Peyer's patch (tissue), 4 donors: ENCODE measurements around the gene RPL5. TPM values are rescaled to one million over a fixed set of nuclear protein-coding genes. Genes with fewer than 3 reads are reported as not detected.

Experiments used
- DNase-seq, 3 donors: peaks; one replicate each; pipeline ENCODE4 v3.0.0-alpha.2; 2017 to 2019
- H3K27ac ChIP-seq, 4 donors: fragments of 200-600 bp; sonication (generic); one replicate each; pipeline ENCODE4 v1.5.1; 2016 to 2019
- H3K27me3 ChIP-seq, 2 donors: fragments of 200-600 bp; sonication (generic); one replicate each; pipeline ENCODE4 v1.5.1; 2019
- H3K36me3 ChIP-seq, 3 donors: fragments of 200-600 bp; sonication (generic); one replicate each; pipeline ENCODE4 v1.5.1; 2016 to 2019
- H3K4me1 ChIP-seq, 4 donors: fragments of 200-600 bp; sonication (generic); one replicate each; pipeline ENCODE4 v1.5.1; 2016 to 2019
- H3K4me3 ChIP-seq, 4 donors: fragments of 200-600 bp; sonication (generic); 1 replicate in 3 of 4; 2 replicates in 1 of 4; pipeline ENCODE4 v1.5.1; 2016 to 2019; ENCODE audit warnings: mild to moderate bottlenecking in 1 of 4
- H3K9me3 ChIP-seq, 4 donors: fragments of 200-600 bp; sonication (generic); one replicate each; pipeline ENCODE4 v1.5.1; 2016 to 2019; ENCODE audit warnings: mild to moderate bottlenecking in 1 of 4
- CTCF ChIP-seq, 6 experiments: fragments of 450-650 bp in 4 of 6; fragments of 200-600 bp in 2 of 6; sonication (generic) in 1 of 6; IDR thresholded peaks; one replicate each; pipeline ENCODE4 v1.5.1; 2017 to 2019; ENCODE audit warnings: antibody characterized with exemption in 6 of 6, mild to moderate bottlenecking in 3 of 6, moderate library complexity in 1 of 6
- POLR2A ChIP-seq, 2 donors: fragments of 450-650 bp; IDR thresholded peaks; one replicate each; pipeline ENCODE4 v1.5.1; 2017; ENCODE audit warnings: antibody characterized with exemption in 2 of 2, mild to moderate bottlenecking in 2 of 2, moderate library complexity in 2 of 2
- total RNA-seq, 4 donors: library from RNA; depleted of rRNA; stranded (reverse); fragments of >200 nt; gene quantifications; one replicate each; pipeline ENCODE4 v1.1.0, GENCODE V29; 2016

Gene RPL5
- total RNA-seq, 4 donors from 2014 or later = 530 to 1,560 (median 801) TPM

DNA sequence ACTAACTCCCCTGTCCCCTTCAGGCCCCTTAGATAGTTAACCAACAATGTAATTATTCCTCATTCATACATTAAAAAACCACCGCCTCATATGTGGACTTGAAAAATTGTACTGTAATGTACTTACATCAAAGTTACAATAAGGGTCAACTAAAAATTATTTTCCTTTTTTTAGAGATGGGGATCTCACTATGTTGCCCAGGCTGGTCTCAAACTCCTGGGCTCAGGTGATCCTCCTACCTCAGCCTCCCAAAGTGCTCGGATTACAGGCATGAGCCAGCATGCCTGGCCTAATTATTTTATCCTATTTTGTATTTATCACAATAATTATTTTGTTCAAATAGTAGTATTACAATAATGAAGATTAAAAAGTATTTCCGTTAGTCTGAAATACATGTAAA lies 12.6 kb downstream of the RPL5 start:
- H3K9me3 ChIP-seq = no peaks in the 10 kb centered on the region
- peaks cover 0 to 51% (median 3%) of the 10 kb centered on the region in 3 donors for H3K36me3 ChIP-seq
- H3K27ac ChIP-seq = no peak overlapping the region
- peaks cover 0 to 3% (median 0%) of the 10 kb centered on the region in 4 donors for H3K4me1 ChIP-seq
- no peak for DNase-seq
- no peak for TF ChIP-seq CTCF (IDR thresholded peaks at IDR 0.05)
- TF ChIP-seq POLR2A (IDR thresholded peaks at IDR 0.05) = no peak
- H3K27me3 ChIP-seq = no peaks in the 10 kb centered on the region
- H3K4me3 ChIP-seq = no peak overlapping the region

GRCh38 chr1:92845908-92846307 lies 14.1 kb downstream of the RPL5 start:
- Histone ChIP-seq H3K27ac (no peak overlapping the region), H3K9me3 (no peaks in the 10 kb centered on the region), H3K36me3 (peaks cover 0 to 41% (median 0%) of the 10 kb centered on the region in 3 donors), H3K27me3 (no peaks in the 10 kb centered on the region), H3K4me3 (no peak overlapping the region), H3K4me1 (no peaks in the 10 kb centered on the region)
- no peak for DNase-seq
- TF ChIP-seq POLR2A (IDR thresholded peaks at IDR 0.05) = no peak
- TF ChIP-seq CTCF (IDR thresholded peaks at IDR 0.05) = no peak

DNA sequence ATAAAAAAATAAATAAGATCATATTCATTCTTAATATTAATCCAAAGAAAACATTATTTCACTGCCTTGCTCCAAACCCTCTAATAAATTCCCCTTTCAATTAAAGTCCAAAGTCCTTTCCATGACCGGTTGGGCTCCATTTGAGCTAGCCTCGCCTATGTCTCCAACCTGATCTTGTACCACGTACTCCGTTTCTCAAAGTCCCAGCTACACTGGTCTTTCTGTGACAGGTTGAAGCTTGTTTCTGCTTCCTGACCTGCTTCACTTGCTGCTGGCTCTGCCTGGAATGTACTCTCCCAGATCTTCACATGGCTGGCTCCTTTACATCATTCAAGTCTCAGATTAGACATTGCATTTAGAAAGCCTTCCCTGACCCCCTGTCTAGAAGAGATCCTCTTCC lies 16.4 kb downstream of the RPL5 start:
- no peak for TF ChIP-seq POLR2A (IDR thresholded peaks at IDR 0.05)
- TF ChIP-seq CTCF (IDR thresholded peaks at IDR 0.05) = no peak
- H3K36me3 ChIP-seq = peaks cover 0 to 18% (median 0%) of the 10 kb centered on the region in 3 donors
- H3K4me1 ChIP-seq = no peaks in the 10 kb centered on the region
- H3K9me3 ChIP-seq = no peaks in the 10 kb centered on the region
- H3K27me3 ChIP-seq = no peaks in the 10 kb centered on the region
- no peak overlapping the region for H3K27ac ChIP-seq
- H3K4me3 ChIP-seq = no peak overlapping the region
- no peak for DNase-seq

DNA sequence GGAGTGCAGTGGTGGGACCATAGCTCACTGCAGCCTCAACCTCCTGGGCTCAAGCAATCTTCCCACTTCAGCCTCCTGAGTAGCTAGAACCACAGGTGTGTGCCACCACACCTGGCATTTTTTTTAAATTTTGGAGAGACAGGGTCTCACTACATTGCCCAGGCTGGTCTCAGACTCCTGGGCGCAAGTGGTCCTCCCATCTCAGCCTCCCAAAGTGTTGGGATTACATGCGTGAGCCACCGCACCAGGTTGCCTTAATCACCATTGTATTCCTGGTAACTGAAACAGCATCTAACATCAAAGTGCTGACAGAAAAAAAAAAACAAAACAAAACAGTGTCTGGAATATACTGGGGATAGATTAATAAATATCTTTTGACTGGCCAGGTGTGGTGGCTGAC lies 18.2 kb downstream of the RPL5 start:
- Histone ChIP-seq H3K4me3 (no peak overlapping the region), H3K36me3 (peaks cover 0 to 5% (median 0%) of the 10 kb centered on the region in 3 donors), H3K27ac (no peak overlapping the region), H3K27me3 (no peaks in the 10 kb centered on the region), H3K9me3 (no peaks in the 10 kb centered on the region), H3K4me1 (no peaks in the 10 kb centered on the region)
- no peak for TF ChIP-seq POLR2A (IDR thresholded peaks at IDR 0.05)
- no peak for TF ChIP-seq CTCF (IDR thresholded peaks at IDR 0.05)
- no peak for DNase-seq

DNA sequence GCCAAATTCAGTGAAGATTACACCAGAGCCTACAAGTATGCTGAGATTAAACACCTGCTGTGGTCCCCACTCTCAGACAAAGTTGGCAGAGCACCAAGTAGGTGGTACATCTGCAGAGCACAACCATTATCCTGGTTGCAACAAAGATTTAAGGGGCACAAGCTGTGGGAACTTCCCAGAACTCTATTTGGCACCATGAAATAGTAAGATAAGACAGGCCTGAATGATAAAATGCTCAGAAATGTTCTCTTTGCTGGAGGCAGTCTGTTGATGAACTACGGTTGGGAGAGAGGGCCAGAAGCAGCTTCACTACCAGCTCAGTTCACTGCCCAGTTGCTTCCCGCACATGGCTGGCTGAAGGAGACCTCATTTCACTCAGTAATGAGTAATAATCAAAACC lies 19.9 kb downstream of the RPL5 start:
- H3K4me1 ChIP-seq = no peaks in the 10 kb centered on the region
- H3K27me3 ChIP-seq = no peaks in the 10 kb centered on the region
- no peak overlapping the region for H3K4me3 ChIP-seq
- DNase-seq = no peak
- no peak overlapping the region for H3K27ac ChIP-seq
- TF ChIP-seq CTCF (IDR thresholded peaks at IDR 0.05) = no peak
- no peak for TF ChIP-seq POLR2A (IDR thresholded peaks at IDR 0.05)
- no peaks in the 10 kb centered on the region for H3K9me3 ChIP-seq
- peaks cover 0 to 5% (median 0%) of the 10 kb centered on the region in 3 donors for H3K36me3 ChIP-seq

DNA sequence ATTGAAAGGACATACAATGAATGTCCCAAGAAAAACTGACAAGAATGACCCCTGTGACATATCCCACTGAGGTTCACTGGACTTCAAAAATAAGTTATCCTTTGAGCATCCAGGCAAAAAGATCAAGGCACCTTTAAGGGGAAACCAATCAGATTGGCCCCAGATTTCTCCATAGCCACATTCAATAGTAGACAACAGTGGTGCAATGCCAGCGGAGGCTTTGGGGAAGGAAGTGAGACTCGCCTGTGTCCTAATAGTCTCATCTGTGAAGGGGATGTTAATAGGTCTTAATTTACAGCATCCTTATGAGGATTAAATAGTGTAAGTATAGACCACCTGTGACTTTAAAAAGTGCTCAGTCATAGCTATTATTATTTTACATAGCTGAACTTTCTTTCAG lies 21.5 kb downstream of the RPL5 start:
- peaks cover 0 to 3% (median 0%) of the 10 kb centered on the region in 4 donors for H3K4me1 ChIP-seq
- H3K36me3 ChIP-seq = peaks cover 0 to 5% (median 0%) of the 10 kb centered on the region in 3 donors
- H3K27me3 ChIP-seq = no peaks in the 10 kb centered on the region
- no peak overlapping the region for H3K4me3 ChIP-seq
- TF ChIP-seq CTCF (IDR thresholded peaks at IDR 0.05) = no peak
- no peak for TF ChIP-seq POLR2A (IDR thresholded peaks at IDR 0.05)
- H3K27ac ChIP-seq = no peak overlapping the region
- H3K9me3 ChIP-seq = no peaks in the 10 kb centered on the region
- no peak for DNase-seq
